Lower leg skin (tissue), 3 donors: ENCODE measurements around the gene COL4A1.

ENCODE experiments used
- CTCF ChIP-seq, 3 donors: fragments of 450-650 bp; IDR thresholded peaks; one replicate each; pipeline ENCODE4 v1.5.1; 2016; ENCODE audit warnings: antibody characterized with exemption in 3 of 3, mild to moderate bottlenecking in 3 of 3, moderate library complexity in 2 of 3
- POLR2A ChIP-seq, 2 donors: fragments of 450-650 bp; IDR thresholded peaks; one replicate each; pipeline ENCODE4 v1.6.1; 2016 to 2017; ENCODE audit warnings: antibody characterized with exemption in 2 of 2, mild to moderate bottlenecking in 1 of 2, moderate library complexity in 1 of 2

GRCh38 chr13:110319774-110320509 lies 13.0 kb upstream of the COL4A1 start:
- TF ChIP-seq CTCF (IDR thresholded peaks at IDR 0.05) (no peak), POLR2A (IDR thresholded peaks at IDR 0.05) (no peak)
